ENCODE results near the gene EIF4E1B.

EIF4E1B gene

GRCh38 chr5:176653401-176654385 is 23.2 kb downstream of the EIF4E1B start (continued):
- no peak for TF ChIP-seq PATZ1 (CRISPR knock-in tag; IDR thresholded peaks at IDR 0.05; ENCODE audit: borderline replicate concordance)

- TF ChIP-seq TCF4 (CRISPR knock-in tag; IDR thresholded peaks at IDR 0.05; ENCODE audit: borderline replicate concordance) (no peak), ZNF70 (CRISPR knock-in tag; IDR thresholded peaks at IDR 0.05) (no peak), ARNTL (CRISPR knock-in tag; IDR thresholded peaks at IDR 0.05; ENCODE audit: borderline replicate concordance, low read depth) (no peak), PPARA (CRISPR knock-in tag; IDR thresholded peaks at IDR 0.05; ENCODE audit: borderline replicate concordance) (no peak), BACH2 (CRISPR knock-in tag; IDR thresholded peaks at IDR 0.05; ENCODE audit: borderline replicate concordance) (no peak), ZC3H10 (CRISPR knock-in tag; IDR thresholded peaks at IDR 0.05) (no peak), POU6F1 (CRISPR knock-in tag; IDR thresholded peaks at IDR 0.05; ENCODE audit: borderline replicate concordance, low read depth) (no peak), CREB5 (CRISPR knock-in tag; IDR thresholded peaks at IDR 0.05; ENCODE audit: low read depth) (no peak), GLIS3 (CRISPR knock-in tag; IDR thresholded peaks at IDR 0.05) (no peak), ZFP3 (CRISPR knock-in tag; IDR thresholded peaks at IDR 0.05) (no peak), RARB (CRISPR knock-in tag; IDR thresholded peaks at IDR 0.05) (no peak), TSHZ2 (CRISPR knock-in tag; IDR thresholded peaks at IDR 0.05) (no peak)
Measured at GRCh38 chr5:176654856-176655255, 24.4 kb downstream of the EIF4E1B start.

GRCh38 chr5:176656467-176656990 is 26.1 kb downstream of the EIF4E1B start:
- no peak for ATAC-seq
- TF ChIP-seq ZNF70 (CRISPR knock-in tag; IDR thresholded peaks at IDR 0.05) (no peak), PATZ1 (CRISPR knock-in tag; IDR thresholded peaks at IDR 0.05; ENCODE audit: borderline replicate concordance) (no peak), TSHZ2 (CRISPR knock-in tag; IDR thresholded peaks at IDR 0.05) (no peak), ESRRG (CRISPR knock-in tag; IDR thresholded peaks at IDR 0.05) (no peak), ZFP3 (CRISPR knock-in tag; IDR thresholded peaks at IDR 0.05) (no peak), ISL1 (CRISPR knock-in tag; IDR thresholded peaks at IDR 0.05) (no peak), SNAI2 (CRISPR knock-in tag; IDR thresholded peaks at IDR 0.05) (no peak), BACH2 (CRISPR knock-in tag; IDR thresholded peaks at IDR 0.05; ENCODE audit: borderline replicate concordance) (no peak), PPARA (CRISPR knock-in tag; IDR thresholded peaks at IDR 0.05; ENCODE audit: borderline replicate concordance) (no peak), GLIS3 (CRISPR knock-in tag; IDR thresholded peaks at IDR 0.05) (no peak), RARB (CRISPR knock-in tag; IDR thresholded peaks at IDR 0.05) (no peak)

More at GRCh38 chr5:176654856-176655255, 24.4 kb downstream of the EIF4E1B start:
- no peak for ATAC-seq
